Left cardiac atrium (tissue), 4 donors: ENCODE measurements around the gene CD8B2. TPM values are rescaled to one million over a fixed set of nuclear protein-coding genes. Genes with fewer than 3 reads are reported as not detected.
"Not testable (repeated sequence)": the region's sequence is repeated elsewhere in the genome, so short reads cannot be mapped to it uniquely, and the experiment has no call there.

Source experiments
- ATAC-seq, 2 donors: fragments of 200-7000 bp; cut with Tn5 transposase; one replicate each; pipeline ENCODE4 v1.9.1; 2020; ENCODE audit warnings: mild to moderate bottlenecking in 2 of 2, moderate library complexity in 2 of 2
- DNase-seq: peaks from one replicate; pipeline ENCODE4 v3.0.0-alpha.2; 2020
- intact Hi-C, 2 donors: fragments of 100-400 bp; cut with DNase I; formaldehyde crosslinking; loops; one replicate each; pipeline versions ENCODE4 v1.14.1 to v1.15.1; 2022 to 2023
- total RNA-seq, 2 donors: library from RNA; stranded (reverse); fragmentation: NEBNext Ultra II Directional; extraction: Animal tissue kit (Norgen Biotek cat#: 25700); gene quantifications; one replicate each; pipeline ENCODE4 v1.2.1, GENCODE V29; 2021
- donor health status: DM: no; HTN: yes; CAD: no.
- donor health status: DM: no; HTN: yes; CAD: no; lungs with severe emphysema.
- donor health status: DM: yes; HTN: yes; CAD: no.
- donor health status: Dilated cardiomyopathy.

Gene CD8B2
- total RNA-seq, 2 donors from 2014 or later: not detected

GRCh38 chr2:106508660-106509373, 21.7 kb downstream of the CD8B2 start:
- intact Hi-C loops, ATAC-seq, DNase-seq: not testable (repeated sequence)

GRCh38 chr2:106509374-106509770, 22.2 kb downstream of the CD8B2 start:
- ATAC-seq, DNase-seq, intact Hi-C loops: not testable (repeated sequence)

- ATAC-seq, DNase-seq, intact Hi-C loops: not testable (repeated sequence)
Observed at GRCh38 chr2:106510791-106511190, 23.6 kb downstream of the CD8B2 start.

GRCh38 chr2:106511476-106511901, 24.3 kb downstream of the CD8B2 start:
- ATAC-seq (peak; percentile 87 to 92), DNase-seq (peak; percentile 55)
- intact Hi-C loops: not testable (repeated sequence)

- DNase-seq, intact Hi-C loops: not testable (repeated sequence)
- ATAC-seq: peak in 1 of 2 donors; percentile 21
Observed at GRCh38 chr2:106511934-106512333, 24.8 kb downstream of the CD8B2 start.

- intact Hi-C loops, DNase-seq, ATAC-seq: not testable (repeated sequence)
Observed at GRCh38 chr2:106513391-106513790, 26.2 kb downstream of the CD8B2 start.

GRCh38 chr2:106514827-106515226, 27.7 kb downstream of the CD8B2 start:
- DNase-seq, intact Hi-C loops: not testable (repeated sequence)
- peak in 1 of 2 donors; percentile 19 for ATAC-seq

- intact Hi-C loops: no loop called here
- DNase-seq (no peak), ATAC-seq (no peak)
Observed at GRCh38 chr2:106516436-106516835, 29.3 kb downstream of the CD8B2 start.

GRCh38 chr2:106516864-106517263, 29.7 kb downstream of the CD8B2 start:
- DNase-seq: no peak
- intact Hi-C loops: no loop called here
- ATAC-seq: no peak

- DNase-seq: no peak
- ATAC-seq: no peak
- intact Hi-C loops: no loop called here
Observed at GRCh38 chr2:106517329-106517728, 30.2 kb downstream of the CD8B2 start.

GRCh38 chr2:106519767-106520166, 32.6 kb downstream of the CD8B2 start:
- no peak for DNase-seq
- intact Hi-C loops: no loop called here

GRCh38 chr2:106521016-106521415, 33.9 kb downstream of the CD8B2 start:
- ATAC-seq (no peak), DNase-seq (no peak)
- intact Hi-C loops: no loop called here

More at GRCh38 chr2:106519767-106520166, 32.6 kb downstream of the CD8B2 start:
- no peak for ATAC-seq

- intact Hi-C loops: no loop called here
- DNase-seq (no peak), ATAC-seq (no peak)
Observed at GRCh38 chr2:106523976-106524665, 37.0 kb downstream of the CD8B2 start.

GRCh38 chr2:106530866-106531265, 43.7 kb downstream of the CD8B2 start:
- ATAC-seq (no peak), DNase-seq (no peak)
- intact Hi-C loops: no loop called here

GRCh38 chr2:106531676-106532214, 44.6 kb downstream of the CD8B2 start:
- intact Hi-C loops: no loop called here
- ATAC-seq (no peak), DNase-seq (no peak)

GRCh38 chr2:106532236-106532635, 45.1 kb downstream of the CD8B2 start:
- no peak for DNase-seq
- intact Hi-C loops: no loop called here
- no peak for ATAC-seq

- intact Hi-C loops: no loop called here
- ATAC-seq: no peak
Observed at GRCh38 chr2:106534471-106534870, 47.3 kb downstream of the CD8B2 start.

GRCh38 chr2:106536490-106536889, 49.3 kb downstream of the CD8B2 start:
- DNase-seq (no peak), ATAC-seq (no peak)
- intact Hi-C loops: no loop called here

More at GRCh38 chr2:106534471-106534870, 47.3 kb downstream of the CD8B2 start:
- no peak for DNase-seq

- ATAC-seq (peak; percentile 71 to 83), DNase-seq (no peak)
- intact Hi-C loops: no loop called here
Observed at GRCh38 chr2:106537047-106537446, 49.9 kb downstream of the CD8B2 start.

GRCh38 chr2:106537791-106538191, 50.6 kb downstream of the CD8B2 start:
- intact Hi-C loops: no loop called here
- no peak for DNase-seq
- peak in 1 of 2 donors; percentile 54 for ATAC-seq
